H1 (cell line): ENCODE measurements around the gene TIAM2. TPM values are rescaled to one million over a fixed set of nuclear protein-coding genes. Genes with fewer than 3 reads are reported as not detected.

Source experiments
- CTCF ChIA-PET: fragments of 300-600 bp; sonication (Branson Sonifier 250); formaldehyde crosslinking; loops from one replicate; lab custom pipeline; 2021; ENCODE audit not compliant: partially characterized antibody; lab: Charles Lee
- POLR2A ChIA-PET: fragments of 300-600 bp; sonication (Branson Sonifier 250); formaldehyde crosslinking; loops from one replicate; lab custom pipeline; 2021; ENCODE audit warnings: inconsistent platforms; ENCODE audit not compliant: partially characterized antibody; lab: Charles Lee
- DNase-seq, 2 experiments: peaks; one replicate each; pipeline versions ENCODE4 v3.0.0 to v3.0.0-alpha.2; 2010 to 2022; ENCODE audit warnings: low spot score in 2 of 2, low read depth in 1 of 2, mixed read lengths in 1 of 2
- FAIRE-seq: peaks from 2 replicates; lab custom pipeline; 2011; peaks lifted over from hg19 to GRCh38; lab: Jason Lieb, UNC
- H2AFZ ChIP-seq: 2 replicates; pipeline ENCODE4 v1.8.1; 2012; ENCODE audit warnings: low read length, inconsistent platforms
- H2AK5ac ChIP-seq: 2 replicates; pipeline ENCODE4 v1.6.1; 2013; ENCODE audit warnings: low read depth, low read length
- H2BK120ac ChIP-seq: replicated peaks from 2 replicates; pipeline ENCODE3; 2013; ENCODE audit warnings: low read depth, low read length, inconsistent platforms
- H2BK12ac ChIP-seq: 2 replicates; pipeline ENCODE4 v1.6.1; 2013; ENCODE audit warnings: low read depth, low read length
- H2BK15ac ChIP-seq: 2 replicates; pipeline ENCODE4 v1.6.1; 2013; ENCODE audit warnings: low read length
- H2BK20ac ChIP-seq: 2 replicates; pipeline ENCODE4 v1.6.1; 2013; ENCODE audit warnings: low read length
- H2BK5ac ChIP-seq: 2 replicates; pipeline ENCODE4 v1.6.1; 2013; ENCODE audit warnings: low read depth, low read length
- H3K14ac ChIP-seq: 2 replicates; pipeline ENCODE4 v1.6.1; 2013; ENCODE audit warnings: inconsistent platforms; ENCODE audit not compliant: insufficient read length
- H3K18ac ChIP-seq: 2 replicates; pipeline ENCODE4 v1.6.1; 2013; ENCODE audit warnings: low read length; ENCODE audit errors: extremely low read depth
- H3K23ac ChIP-seq: 2 replicates; pipeline ENCODE4 v1.6.1; 2013; ENCODE audit warnings: inconsistent platforms; ENCODE audit not compliant: insufficient read length
- H3K23me2 ChIP-seq: 2 replicates; pipeline ENCODE4 v1.6.1; 2013; ENCODE audit warnings: low read depth, low read length
- H3K27ac ChIP-seq: 2 replicates; pipeline ENCODE4 v1.6.1; 2011; ENCODE audit warnings: low read depth, low read length, inconsistent platforms
- H3K27me3 ChIP-seq, 4 experiments: replicated peaks in 1 of 4; 1 replicate in 1 of 4; 2 replicates in 3 of 4; pipeline versions ENCODE4 v1.6.1 to v1.8.1; 2011 to 2013; ENCODE audit warnings: low read length in 3 of 4, mild to moderate bottlenecking in 3 of 4, inconsistent platforms in 2 of 4, mixed read lengths in 2 of 4, moderate library complexity in 1 of 4; ENCODE audit not compliant: control insufficient read depth in 3 of 4, insufficient read depth in 3 of 4; ENCODE audit errors: extremely low read depth in 1 of 4
- H3K36me3 ChIP-seq, 4 experiments: 2 replicates each; pipeline versions ENCODE4 v1.6.1 to v1.8.1; 2011 to 2013; ENCODE audit warnings: mild to moderate bottlenecking in 4 of 4, low read length in 3 of 4, moderate library complexity in 2 of 4, control low read depth in 1 of 4, inconsistent platforms in 1 of 4; ENCODE audit not compliant: insufficient read depth in 4 of 4, control insufficient read depth in 2 of 4
- H3K4ac ChIP-seq: replicated peaks from 2 replicates; pipeline ENCODE3; 2013; ENCODE audit warnings: low read length, low read depth, mixed read lengths, inconsistent platforms; ENCODE audit not compliant: insufficient read length
- H3K4me1 ChIP-seq, 4 experiments: replicated peaks in 1 of 4; 1 replicate in 1 of 4; 2 replicates in 3 of 4; pipeline versions ENCODE4 v1.6.1 to v1.8.1; 2011 to 2013; ENCODE audit warnings: low read length in 3 of 4, inconsistent platforms in 2 of 4, mixed read lengths in 1 of 4; ENCODE audit not compliant: insufficient read depth in 4 of 4, control insufficient read depth in 3 of 4
- H3K4me2 ChIP-seq, 2 experiments: 2 replicates each; pipeline versions ENCODE4 v1.6.1 to v1.8.1; 2011 to 2013; ENCODE audit warnings: low read depth in 2 of 2, low read length in 2 of 2, control low read depth in 1 of 2, inconsistent platforms in 1 of 2, mild to moderate bottlenecking in 1 of 2; ENCODE audit not compliant: insufficient read depth in 1 of 2
- H3K4me3 ChIP-seq, 4 experiments: fragments of 200-600, 300-600 bp in 1 of 4; sonication (generic), shearing (Covaris generic), sonication (Bioruptor Twin) in 1 of 4; 2 replicates each; pipeline versions ENCODE4 v1.5.1 to v1.8.1; 2011 to 2016; ENCODE audit warnings: low read length in 4 of 4, low read depth in 3 of 4, control low read depth in 2 of 4, inconsistent platforms in 2 of 4, mild to moderate bottlenecking in 2 of 4, mixed read lengths in 1 of 4, moderate library complexity in 1 of 4; ENCODE audit not compliant: insufficient read depth in 2 of 4; ENCODE audit errors: extremely low read depth in 1 of 4
- H3K56ac ChIP-seq: replicated peaks from 2 replicates; pipeline ENCODE3; 2013; ENCODE audit warnings: low read depth, mild to moderate bottlenecking, mixed read lengths, low read length, inconsistent platforms; ENCODE audit not compliant: insufficient read length
- H3K79me1 ChIP-seq: 2 replicates; pipeline ENCODE4 v1.6.1; 2013; ENCODE audit warnings: low read depth, low read length, control low read depth
- H3K79me2 ChIP-seq, 2 experiments: 2 replicates each; pipeline versions ENCODE4 v1.6.1 to v1.8.1; 2012 to 2013; ENCODE audit warnings: low read length in 2 of 2, mild to moderate bottlenecking in 2 of 2, inconsistent platforms in 1 of 2; ENCODE audit not compliant: insufficient read depth in 2 of 2, control insufficient read depth in 1 of 2
- H3K9ac ChIP-seq, 4 experiments: replicated peaks in 1 of 4; 1 replicate in 1 of 4; 2 replicates in 3 of 4; pipeline versions ENCODE4 v1.6.1 to v1.8.1; 2011 to 2013; ENCODE audit warnings: low read depth in 3 of 4, low read length in 3 of 4, control low read depth in 2 of 4, mild to moderate bottlenecking in 2 of 4, moderate library complexity in 2 of 4, inconsistent platforms in 1 of 4; ENCODE audit errors: extremely low read depth in 1 of 4
- H3K9me3 ChIP-seq, 2 experiments: 2 replicates each; pipeline versions ENCODE4 v1.6.1 to v1.8.1; 2012 to 2013; ENCODE audit warnings: mild to moderate bottlenecking in 2 of 2, moderate library complexity in 2 of 2, control low read depth in 1 of 2, inconsistent platforms in 1 of 2, low read depth in 1 of 2, low read length in 1 of 2, mixed read lengths in 1 of 2; ENCODE audit not compliant: insufficient read depth in 2 of 2
- H4K20me1 ChIP-seq, 2 experiments: replicated peaks in 1 of 2; 2 replicates each; pipeline versions ENCODE3 to v1.8.1; 2011 to 2013; ENCODE audit warnings: inconsistent platforms in 2 of 2, low read length in 2 of 2, mild to moderate bottlenecking in 1 of 2; ENCODE audit not compliant: insufficient read depth in 2 of 2, control insufficient read depth in 1 of 2
- H4K5ac ChIP-seq: 2 replicates; pipeline ENCODE4 v1.6.1; 2013; ENCODE audit warnings: low read length, low read depth, mixed read lengths, inconsistent platforms; ENCODE audit not compliant: insufficient read length
- H4K8ac ChIP-seq: 2 replicates; pipeline ENCODE4 v1.8.0; 2013; ENCODE audit warnings: mild to moderate bottlenecking, moderate library complexity, low read length, inconsistent platforms; ENCODE audit not compliant: insufficient read depth; ENCODE audit errors: extremely low read depth
- H4K91ac ChIP-seq: replicated peaks from 2 replicates; pipeline ENCODE3; 2013; ENCODE audit warnings: low read length, mixed read lengths, inconsistent platforms; ENCODE audit not compliant: insufficient read length
- FOSL1 ChIP-seq: IDR thresholded peaks from 2 replicates; pipeline ENCODE4 v1.6.1; 2011; ENCODE audit warnings: mild to moderate bottlenecking, low read depth, low read length, moderate library complexity; ENCODE audit not compliant: insufficient read depth
- GTF2F1 ChIP-seq: IDR thresholded peaks from 2 replicates; pipeline ENCODE4 v1.6.1; 2012; ENCODE audit warnings: low read depth, low read length, improper control_type of control experiment, borderline replicate concordance
- HDAC2 ChIP-seq, 2 experiments: fragments of 300-600 bp in 1 of 2; sonication (generic) in 1 of 2; IDR thresholded peaks; 2 replicates each; pipeline ENCODE4 v1.6.1; 2011 to 2012; ENCODE audit warnings: low read depth in 2 of 2, low read length in 2 of 2, mild to moderate bottlenecking in 2 of 2, moderate library complexity in 2 of 2, borderline replicate concordance in 1 of 2, inconsistent platforms in 1 of 2
- HDAC6 ChIP-seq: IDR thresholded peaks from one replicate; pipeline ENCODE4 v1.7.1; 2012; ENCODE audit warnings: low read depth, mild to moderate bottlenecking, inconsistent platforms, low read length, moderate library complexity
- SIRT6 ChIP-seq: IDR thresholded peaks from one replicate; pipeline ENCODE4 v1.7.1; 2012; ENCODE audit warnings: low read length, inconsistent platforms
- SP4 ChIP-seq: IDR thresholded peaks from 2 replicates; pipeline ENCODE4 v1.6.1; 2012; ENCODE audit warnings: low read length, inconsistent platforms
- TAF7 ChIP-seq: optimal IDR thresholded peaks from 2 replicates; pipeline ENCODE3; 2011; ENCODE audit warnings: low read depth, mild to moderate bottlenecking, inconsistent platforms, low read length, moderate library complexity, borderline replicate concordance
- WGBS, 2 experiments: shearing (Covaris generic) in 1 of 2; methylation state at CpG; one replicate each; pipeline versions ENCODE4 v1.1.6 to v1.1.7; 2013 to 2015; ENCODE audit warnings: low lambda C conversion rate in 2 of 2, mixed read lengths in 2 of 2, inconsistent platforms in 1 of 2, low coverage in 1 of 2, missing lambda C conversion rate in 1 of 2; ENCODE audit not compliant: insufficient replicate concordance in 2 of 2, insufficient coverage in 1 of 2, insufficient read length in 1 of 2; ENCODE audit errors: extremely low coverage in 1 of 2, missing lambda C conversion rate in 1 of 2; 5-methylcytosine and 5-hydroxymethylcytosine counted together
- polyA plus RNA-seq, 7 experiments: library from polyadenylated mRNA; depleted of rRNA in 3 of 7; stranded (reverse) in 5 of 7; unstranded in 2 of 7; fragments of >200 nt in 5 of 7; fragments of 200-250 nt in 2 of 7; gene quantifications; 1 replicate in 5 of 7; 2 replicates in 1 of 7; 4 replicates in 1 of 7; pipeline versions ENCODE4 v1.2.1 to v1.2.3, GENCODE V29; 2011 to 2013; ENCODE audit warnings: missing spikeins in 2 of 7, mixed read lengths in 2 of 7
- total RNA-seq: library from RNA; stranded (reverse); fragmentation: NEBNext Ultra II Directional; extraction: Animal tissue kit (Norgen Biotek cat#: 25700); gene quantifications from 2 replicates; pipeline ENCODE4 v1.2.1, GENCODE V29; 2021
- TF ChIP-seq, protein P1 (sequence below): IDR thresholded peaks from 2 replicates; pipeline ENCODE4 v1.6.1; 2011; ENCODE audit warnings: low read depth, mild to moderate bottlenecking, low read length; ENCODE audit not compliant: insufficient read depth
- TF ChIP-seq, protein P2 (sequence below), 3 experiments: IDR thresholded peaks; 1 replicate in 2 of 3; 2 replicates in 1 of 3; pipeline versions ENCODE4 v1.5.1 to v1.6.1; 2011; ENCODE audit warnings: low read length in 3 of 3, mild to moderate bottlenecking in 3 of 3, inconsistent platforms in 2 of 3, low read depth in 1 of 3, moderate library complexity in 1 of 3; ENCODE audit not compliant: insufficient read depth in 1 of 3; ENCODE audit errors: control extremely low read depth in 1 of 3
- TF ChIP-seq, protein P3 (sequence below): IDR thresholded peaks from 2 replicates; pipeline ENCODE4 v1.6.1; 2012; ENCODE audit warnings: inconsistent platforms

Gene TIAM2
- total and polyA plus RNA-seq, 2 of the 8 experiments (the other 6 are each of a cell fraction or from before 2014, with no cell fraction given) = 7.4 to 23.9 TPM

DNA sequence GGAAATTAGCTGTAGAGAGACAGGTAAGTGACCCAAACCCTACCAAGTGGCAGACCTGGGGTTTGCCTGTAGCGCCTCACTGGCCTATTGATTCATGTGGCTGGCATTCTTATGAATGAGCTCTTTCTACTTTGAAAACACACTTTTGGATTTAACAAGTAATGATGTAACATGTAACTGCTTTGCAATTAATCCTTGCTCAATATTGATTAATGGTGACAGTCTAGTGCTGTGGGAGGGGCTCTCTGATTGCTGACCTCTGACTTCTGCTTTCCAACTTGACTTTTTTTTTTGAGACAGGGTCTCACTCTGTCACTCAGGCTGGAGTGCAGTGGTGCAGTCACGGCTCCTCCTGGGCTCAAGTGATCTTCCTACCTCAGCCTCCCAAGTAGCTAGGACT is 82.7 kb downstream of the TIAM2 start:
- no peak overlapping the region for H2BK12ac ChIP-seq
- CTCF ChIA-PET = interaction anchor here (1.1 kb wide), 1 partner anchor 13 kb away, joined by 3 read pairs; no protein-coding TSS in a partner anchor
- no peak overlapping the region for H3K14ac ChIP-seq
- H2AFZ ChIP-seq = no peak overlapping the region
- no peak overlapping the region for H3K18ac ChIP-seq
- H4K5ac ChIP-seq = no peak overlapping the region
- 86% methylated on average over 2 of the region's 2 CpGs; no CpG with 5 or more reads in 1 of the 2 experiments for WGBS, 2 experiments
- H4K20me1 ChIP-seq = no peaks in the 10 kb centered on the region
- H3K27me3 ChIP-seq = no peaks in the 10 kb centered on the region
- H2BK120ac ChIP-seq = no peak overlapping the region
- H3K23ac ChIP-seq = no peak overlapping the region
- no peaks in the 10 kb centered on the region for H3K79me1 ChIP-seq
- H2BK20ac ChIP-seq = no peak overlapping the region
- H4K8ac ChIP-seq = no peak overlapping the region
- H3K4me3 ChIP-seq = no peak overlapping the region
- no peak overlapping the region; the same call in 1 of the 2 replicates for H2BK5ac ChIP-seq
- H3K4me2 ChIP-seq = no peak overlapping the region
- H3K36me3 ChIP-seq = no peaks in the 10 kb centered on the region
- FAIRE-seq = no peak
- peaks cover 0 to 3% (median 0%) of the 10 kb centered on the region in 4 experiments; a peak in 1 of 7 replicates for H3K4me1 ChIP-seq
- H3K23me2 ChIP-seq = no peaks in the 10 kb centered on the region
- no peak overlapping the region for H4K91ac ChIP-seq
- no peak overlapping the region for H3K9ac ChIP-seq
- no peaks in the 10 kb centered on the region for H3K79me2 ChIP-seq
- H3K56ac ChIP-seq = no peak overlapping the region
- no peak for DNase-seq
- no peak overlapping the region for H2AK5ac ChIP-seq
- H2BK15ac ChIP-seq = no peak overlapping the region
- no peak overlapping the region for H3K4ac ChIP-seq
- POLR2A ChIA-PET = no interaction called here
- no peak overlapping the region for H3K27ac ChIP-seq
- H3K9me3 ChIP-seq = no peaks in the 10 kb centered on the region
- TF ChIP-seq HDAC2 (IDR thresholded peaks at IDR 0.05; ENCODE audit: borderline replicate concordance in 1 of 2, low read depth in 2 of 2, low read length in 2 of 2) (no peak), GTF2F1 (no peak), SIRT6 (no peak), TAF7 (no peak), FOSL1 (no peak), HDAC6 (no peak), SP4 (no peak)
- TF ChIP-seq, protein P1, sequence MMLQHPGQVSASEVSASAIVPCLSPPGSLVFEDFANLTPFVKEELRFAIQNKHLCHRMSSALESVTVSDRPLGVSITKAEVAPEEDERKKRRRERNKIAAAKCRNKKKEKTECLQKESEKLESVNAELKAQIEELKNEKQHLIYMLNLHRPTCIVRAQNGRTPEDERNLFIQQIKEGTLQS = no peak
- TF ChIP-seq, protein P2, sequence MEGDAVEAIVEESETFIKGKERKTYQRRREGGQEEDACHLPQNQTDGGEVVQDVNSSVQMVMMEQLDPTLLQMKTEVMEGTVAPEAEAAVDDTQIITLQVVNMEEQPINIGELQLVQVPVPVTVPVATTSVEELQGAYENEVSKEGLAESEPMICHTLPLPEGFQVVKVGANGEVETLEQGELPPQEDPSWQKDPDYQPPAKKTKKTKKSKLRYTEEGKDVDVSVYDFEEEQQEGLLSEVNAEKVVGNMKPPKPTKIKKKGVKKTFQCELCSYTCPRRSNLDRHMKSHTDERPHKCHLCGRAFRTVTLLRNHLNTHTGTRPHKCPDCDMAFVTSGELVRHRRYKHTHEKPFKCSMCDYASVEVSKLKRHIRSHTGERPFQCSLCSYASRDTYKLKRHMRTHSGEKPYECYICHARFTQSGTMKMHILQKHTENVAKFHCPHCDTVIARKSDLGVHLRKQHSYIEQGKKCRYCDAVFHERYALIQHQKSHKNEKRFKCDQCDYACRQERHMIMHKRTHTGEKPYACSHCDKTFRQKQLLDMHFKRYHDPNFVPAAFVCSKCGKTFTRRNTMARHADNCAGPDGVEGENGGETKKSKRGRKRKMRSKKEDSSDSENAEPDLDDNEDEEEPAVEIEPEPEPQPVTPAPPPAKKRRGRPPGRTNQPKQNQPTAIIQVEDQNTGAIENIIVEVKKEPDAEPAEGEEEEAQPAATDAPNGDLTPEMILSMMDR (IDR thresholded peaks at IDR 0.05; ENCODE audit: control extremely low read depth in 1 of 3, insufficient read depth in 1 of 3, low read depth in 1 of 3, low read length in 3 of 3) = no peak
- TF ChIP-seq, protein P3, sequence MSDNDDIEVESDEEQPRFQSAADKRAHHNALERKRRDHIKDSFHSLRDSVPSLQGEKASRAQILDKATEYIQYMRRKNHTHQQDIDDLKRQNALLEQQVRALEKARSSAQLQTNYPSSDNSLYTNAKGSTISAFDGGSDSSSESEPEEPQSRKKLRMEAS = no peak
